Spleen (tissue), 7 donors: ENCODE data around the gene GABBR2.

Source experiments
- POLR2AphosphoS5 ChIP-seq, 3 donors: sonication (generic); formaldehyde crosslinking; IDR thresholded peaks; one replicate each; pipeline ENCODE4 v1.5.1; 2017; ENCODE audit warnings: antibody characterized with exemption in 3 of 3
- TF ChIP-seq, protein P1 (sequence below), 11 experiments: fragments of 200-600 bp in 7 of 11; fragments of 450-650 bp in 4 of 11; sonication (generic) in 4 of 11; IDR thresholded peaks in 8 of 11; conservative IDR thresholded peaks in 3 of 11; 1 replicate in 7 of 11; 2 replicates in 4 of 11; pipeline versions ENCODE4 v1.4.0 to v1.8.0; 2016 to 2021; ENCODE audit warnings: antibody characterized with exemption in 11 of 11, inconsistent platforms in 4 of 11, mild to moderate bottlenecking in 1 of 11
- donor health status: DM: no; HTN: no; CAD: no; lungs with moderate emphysema.
- donor health status: DM: no; HTN: no; CAD: no.
- donor health status: DM: no; HTN: no; CAD: no.

DNA sequence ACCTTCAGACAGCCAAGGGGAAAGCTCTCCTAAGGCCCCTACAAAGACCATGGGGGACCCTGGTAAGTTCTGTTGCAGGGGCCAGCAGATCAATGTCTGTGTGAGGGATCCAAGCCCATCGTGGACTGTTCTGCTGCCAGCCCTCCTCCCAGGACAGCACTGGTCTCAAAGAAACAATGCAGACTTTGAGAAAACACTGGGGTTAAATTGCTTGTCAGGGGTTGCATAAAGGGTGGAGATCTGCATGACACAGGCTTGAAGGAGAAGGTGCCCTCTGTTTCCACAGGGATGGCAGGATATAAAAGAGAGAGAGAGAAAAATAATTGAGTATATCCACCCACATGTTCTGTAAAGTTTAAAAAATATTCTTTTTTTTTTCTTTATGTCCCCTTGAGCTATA is 295.7 kb downstream of the GABBR2 start:
- TF ChIP-seq, protein P1, sequence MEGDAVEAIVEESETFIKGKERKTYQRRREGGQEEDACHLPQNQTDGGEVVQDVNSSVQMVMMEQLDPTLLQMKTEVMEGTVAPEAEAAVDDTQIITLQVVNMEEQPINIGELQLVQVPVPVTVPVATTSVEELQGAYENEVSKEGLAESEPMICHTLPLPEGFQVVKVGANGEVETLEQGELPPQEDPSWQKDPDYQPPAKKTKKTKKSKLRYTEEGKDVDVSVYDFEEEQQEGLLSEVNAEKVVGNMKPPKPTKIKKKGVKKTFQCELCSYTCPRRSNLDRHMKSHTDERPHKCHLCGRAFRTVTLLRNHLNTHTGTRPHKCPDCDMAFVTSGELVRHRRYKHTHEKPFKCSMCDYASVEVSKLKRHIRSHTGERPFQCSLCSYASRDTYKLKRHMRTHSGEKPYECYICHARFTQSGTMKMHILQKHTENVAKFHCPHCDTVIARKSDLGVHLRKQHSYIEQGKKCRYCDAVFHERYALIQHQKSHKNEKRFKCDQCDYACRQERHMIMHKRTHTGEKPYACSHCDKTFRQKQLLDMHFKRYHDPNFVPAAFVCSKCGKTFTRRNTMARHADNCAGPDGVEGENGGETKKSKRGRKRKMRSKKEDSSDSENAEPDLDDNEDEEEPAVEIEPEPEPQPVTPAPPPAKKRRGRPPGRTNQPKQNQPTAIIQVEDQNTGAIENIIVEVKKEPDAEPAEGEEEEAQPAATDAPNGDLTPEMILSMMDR (IDR thresholded peaks at IDR 0.05 in 8 of 11, conservative IDR thresholded peaks at IDR 0.05 in 3 of 11), result no peak
- no peak for TF ChIP-seq POLR2AphosphoS5 (IDR thresholded peaks at IDR 0.05)
